HepG2 (cell line): ENCODE measurements around the gene TMEM187. TPM values are rescaled to one million over a fixed set of nuclear protein-coding genes. Genes with fewer than 3 reads are reported as not detected.

Experiments used
- ATAC-seq: fragments of 200-7000 bp; cut with Tn5 transposase; 3 replicates; pipeline ENCODE4 v1.9.1; 2020; ENCODE audit warnings: mild to moderate bottlenecking, moderate library complexity
- BruUV-seq: library from RNA; stranded (reverse); fragments of 400-500 nt; replicated peaks from 2 replicates; lab custom pipeline; 2021; lab: Mats Ljungman, UMichigan
- CTCF ChIA-PET: fragments of 300-600 bp; formaldehyde crosslinking; extraction: SDS; loops from one replicate; lab custom pipeline; 2021; ENCODE audit warnings: low total read pairs, inconsistent platforms, low intra/inter-chr PET ratio; lab: Yijun Ruan, JAX
- POLR2A ChIA-PET: fragments of 350-600 bp; sonication (Branson Sonifier 250); formaldehyde crosslinking; loops from one replicate; lab custom pipeline; 2020; ENCODE audit warnings: antibody characterized with exemption, inconsistent platforms; lab: Yijun Ruan, JAX
- DNase-seq: peaks from one replicate; pipeline ENCODE4 v3.0.0-alpha.2; 2015; ENCODE audit warnings: low spot score
- FAIRE-seq: peaks from 3 replicates; lab custom pipeline; 2011; peaks lifted over from hg19 to GRCh38; lab: Jason Lieb, UNC
- H2AFZ ChIP-seq: one replicate; pipeline ENCODE4 v1.6.1; 2011; ENCODE audit warnings: low read length, inconsistent platforms
- H3K27ac ChIP-seq: fragments of 300-600 bp; 3 replicates; pipeline ENCODE4 v1.8.0; 2011; ENCODE audit warnings: mixed run types, mild to moderate bottlenecking, mixed read lengths, low read length, inconsistent platforms; ENCODE audit not compliant: insufficient read depth; ENCODE audit errors: extremely low read length
- H3K27me3 ChIP-seq, 2 experiments: fragments of 200-600 bp in 1 of 2; 2 replicates in 1 of 2; 3 replicates in 1 of 2; pipeline versions ENCODE4 v1.6.0 to v1.8.0; 2011; ENCODE audit warnings: low read length in 2 of 2, mild to moderate bottlenecking in 2 of 2, moderate library complexity in 2 of 2, inconsistent platforms in 1 of 2; ENCODE audit not compliant: insufficient read depth in 2 of 2, control insufficient read depth in 1 of 2
- H3K36me3 ChIP-seq, 2 experiments: fragments of 200-600 bp in 1 of 2; replicated peaks in 1 of 2; 2 replicates in 1 of 2; 3 replicates in 1 of 2; pipeline versions ENCODE4 v1.5.1 to v1.8.0; 2011; ENCODE audit warnings: low read length in 2 of 2, inconsistent platforms in 1 of 2; ENCODE audit not compliant: insufficient read depth in 2 of 2, control insufficient read depth in 1 of 2
- H3K4me1 ChIP-seq: 2 replicates; pipeline ENCODE4 v1.5.1; 2012; ENCODE audit warnings: low read length, inconsistent platforms; ENCODE audit not compliant: insufficient read depth
- H3K4me2 ChIP-seq: 2 replicates; pipeline ENCODE4 v1.6.0; 2011; ENCODE audit warnings: low read depth, low read length, inconsistent platforms
- H3K4me3 ChIP-seq, 3 experiments: fragments of 200-600 bp in 1 of 3; sonication (generic), shearing (Covaris generic) in 1 of 3; replicated peaks in 1 of 3; 2 replicates each; pipeline ENCODE4 v1.5.1; 2011 to 2016; ENCODE audit warnings: low read length in 3 of 3, inconsistent platforms in 2 of 3, low read depth in 2 of 3, mild to moderate bottlenecking in 2 of 3, control low read depth in 1 of 3, mixed read lengths in 1 of 3; ENCODE audit not compliant: insufficient read depth in 1 of 3
- H3K79me2 ChIP-seq: one replicate; pipeline ENCODE4 v1.6.1; 2011; ENCODE audit warnings: low read length, inconsistent platforms; ENCODE audit not compliant: insufficient read depth
- H3K9ac ChIP-seq: 2 replicates; pipeline ENCODE4 v1.6.0; 2011; ENCODE audit warnings: mild to moderate bottlenecking, low read depth, low read length, inconsistent platforms; ENCODE audit not compliant: insufficient read depth
- H3K9me3 ChIP-seq: 2 replicates; pipeline ENCODE4 v1.5.1; 2012; ENCODE audit warnings: mild to moderate bottlenecking, low read length
- H4K20me1 ChIP-seq: 2 replicates; pipeline ENCODE4 v1.6.0; 2011; ENCODE audit warnings: inconsistent platforms, mild to moderate bottlenecking, low read length, moderate library complexity; ENCODE audit not compliant: insufficient read depth
- CENPT ChIP-seq: sonication (generic); formaldehyde crosslinking; IDR thresholded peaks from 2 replicates; pipeline ENCODE4 v1.8.0; 2022; ENCODE audit warnings: low read depth, mild to moderate bottlenecking, moderate library complexity, missing genetic modification reagents
- EZH2 ChIP-seq: conservative IDR thresholded peaks from 2 replicates; pipeline ENCODE4 v1.6.1; 2012; ENCODE audit warnings: mild to moderate bottlenecking, low read depth, low read length, moderate library complexity
- JUNB ChIP-seq: sonication (generic); formaldehyde crosslinking; IDR thresholded peaks from 2 replicates; pipeline ENCODE4 v1.8.0; 2022; ENCODE audit warnings: missing genetic modification reagents, mild to moderate bottlenecking, borderline replicate concordance
- MEIS2 ChIP-seq: sonication (generic); formaldehyde crosslinking; IDR thresholded peaks from 2 replicates; pipeline ENCODE4 v1.9.0; 2021; ENCODE audit warnings: mild to moderate bottlenecking, missing genetic modification reagents
- MLX ChIP-seq: IDR thresholded peaks from 2 replicates; pipeline ENCODE4 v1.6.1; 2016
- PAXIP1 ChIP-seq: sonication (generic); formaldehyde crosslinking; conservative IDR thresholded peaks from 2 replicates; pipeline ENCODE4 v1.4.0; 2020; ENCODE audit warnings: mild to moderate bottlenecking, missing genetic modification reagents, moderate library complexity
- POGK ChIP-seq: sonication (generic); formaldehyde crosslinking; conservative IDR thresholded peaks from 2 replicates; pipeline ENCODE4 v1.8.0; 2022; ENCODE audit warnings: mild to moderate bottlenecking, moderate library complexity, missing genetic modification reagents
- RELA ChIP-seq: sonication (generic); formaldehyde crosslinking; IDR thresholded peaks from 2 replicates; pipeline ENCODE4 v1.4.0; 2020; ENCODE audit warnings: missing genetic modification reagents
- SOX13 ChIP-seq, 3 experiments: fragments of 450-650 bp in 1 of 3; sonication (generic) in 1 of 3; formaldehyde crosslinking in 1 of 3; IDR thresholded peaks in 2 of 3; conservative IDR thresholded peaks in 1 of 3; 2 replicates each; pipeline versions ENCODE4 v1.5.0 to v1.6.1; 2016 to 2020; ENCODE audit warnings: antibody characterized with exemption in 1 of 3, mild to moderate bottlenecking in 1 of 3, missing compliant biosample characterization in 1 of 3, missing genetic modification reagents in 1 of 3, moderate library complexity in 1 of 3
- TBL1XR1 ChIP-seq: fragments of 150-350 bp; IDR thresholded peaks from 2 replicates; pipeline ENCODE4 v1.6.1; 2014; ENCODE audit warnings: borderline replicate concordance, low read length; ENCODE audit not compliant: partially characterized antibody
- WIZ ChIP-seq: sonication (generic); formaldehyde crosslinking; IDR thresholded peaks from 2 replicates; pipeline ENCODE4 v1.5.1; 2020; ENCODE audit warnings: mild to moderate bottlenecking, missing genetic modification reagents
- WGBS: methylation state at CpG from one replicate; pipeline ENCODE4 v1.1.6; 2017; ENCODE audit warnings: low lambda C conversion rate; 5-methylcytosine and 5-hydroxymethylcytosine counted together
- in situ Hi-C: cut with HindIII; loops from 2 replicates; pipeline ENCODE4 v1.10.0; 2017; ENCODE audit warnings: low pct_unique_long_range_greater_than_20kb; ENCODE audit not compliant: extremely low pct_ligation_motif_present
- intact Hi-C: fragments of 100-400 bp; cut with micrococcal nuclease; formaldehyde crosslinking; loops from one replicate; pipeline ENCODE4 v1.10.0; 2022; ENCODE audit not compliant: unreplicated experiment
- polyA plus RNA-seq, 8 experiments: library from polyadenylated mRNA; depleted of rRNA in 3 of 8; stranded (reverse) in 7 of 8; unstranded in 1 of 8; fragments of >200 nt; fragmentation: Illumina TruSeq in 4 of 8; extraction: Trizol in 4 of 8; gene quantifications; 2 replicates each; pipeline versions ENCODE4 v1.2.1 to v1.2.3, GENCODE V29; 2011 to 2016; ENCODE audit warnings: low read depth in 4 of 8, missing spikeins in 1 of 8, mixed read lengths in 1 of 8; ENCODE audit not compliant: insufficient read depth in 1 of 8
- total RNA-seq, 5 experiments: library from RNA; depleted of rRNA; stranded (reverse); fragments of >200 nt; fragmentation: Illumina TruSeq; extraction: Trizol; gene quantifications; 2 replicates each; pipeline ENCODE4 v1.2.3, GENCODE V29; 2016; ENCODE audit warnings: low read depth in 1 of 5

TMEM187 gene
- total and polyA plus RNA-seq, 2 of the 13 experiments (the other 11 are each of a cell fraction or from before 2014, with no cell fraction given), result 2.2 to 6.2 TPM

- H3K36me3 ChIP-seq, result no peaks in the 10 kb centered on the region
- H3K9me3 ChIP-seq, result no peaks in the 10 kb centered on the region
- no peaks in the 10 kb centered on the region for H3K27me3 ChIP-seq
- in situ Hi-C loops, result no loop called here
- H2AFZ ChIP-seq, result no peak overlapping the region
- H3K4me1 ChIP-seq, result peaks cover 35% of the 10 kb centered on the region
- ATAC-seq, result no peak
- no TSS peak for BruUV-seq
- ChIA-PET POLR2A (interaction anchor here (0.9 to 1.0 kb wide), 2 partner anchors 13 to 14 kb away, joined by 3 to 5 read pairs; no protein-coding TSS in a partner anchor), CTCF (no interaction called here)
- peak; percentile 27 for DNase-seq
- intact Hi-C loops, result loop anchor here (10.0 kb wide), 1 partner anchor 177 kb away; the partner anchor contains the start of gene PLXNB3
- no peaks in the 10 kb centered on the region for H4K20me1 ChIP-seq
- no peaks in the 10 kb centered on the region for H3K79me2 ChIP-seq
- H3K9ac ChIP-seq, result 0 out of 2 replicates have a peak overlapping the region, but pooled peaks have one; percentile 22
- FAIRE-seq, result no peak
- 67% methylated on average over 1 of the region's 23 CpGs for WGBS
- no peak overlapping the region; a peak in 1 of 6 replicates for H3K4me3 ChIP-seq
- peak overlapping the region; percentile 57 for H3K27ac ChIP-seq
- 0 out of 2 replicates have a peak overlapping the region, but pooled peaks have one; percentile 23 for H3K4me2 ChIP-seq
- TF ChIP-seq WIZ, result no peak
- no peak for TF ChIP-seq SOX13 (IDR thresholded peaks at IDR 0.05)
- TF ChIP-seq SOX13 (CRISPR knock-in tag; conservative IDR thresholded peaks at IDR 0.05 in 1 of 2, IDR thresholded peaks at IDR 0.05 in 1 of 2), result 0 out of 4 replicates have a peak, but pooled peaks of 1 of the 2 experiments have one; percentile 9
- no peak for TF ChIP-seq RELA
- no peak for TF ChIP-seq TBL1XR1
- no peak for TF ChIP-seq EZH2
- no peak for TF ChIP-seq CENPT (CRISPR knock-in tag)
- no peak for TF ChIP-seq JUNB (CRISPR knock-in tag)
- TF ChIP-seq POGK (CRISPR knock-in tag), result no peak
- TF ChIP-seq MLX (CRISPR knock-in tag), result no peak
- TF ChIP-seq MEIS2, result 0 out of 2 replicates have a peak, but pooled peaks have one; percentile 25
- TF ChIP-seq PAXIP1 (CRISPR knock-in tag), result peak; percentile 26; the same call in 1 of the 2 replicates
These were observed 31.0 kb upstream of the TMEM187 start for GRCh38 chrX:153941336-153942252.
